Brain microvascular endothelial cell (primary cell): ENCODE results near the gene SLC22A1.

Experiments used
- DNase-seq: peaks from one replicate; pipeline ENCODE4 v3.0.0-alpha.2; 2020
- H3K27ac ChIP-seq: fragments of 250-450 bp; sonication (Bioruptor Pico); 2 replicates; pipeline ENCODE4 v1.5.1; 2020; ENCODE audit warnings: mild to moderate bottlenecking, moderate library complexity
- H3K27me3 ChIP-seq: fragments of 250-450 bp; sonication (Bioruptor Pico); replicated peaks from 2 replicates; pipeline ENCODE4 v1.5.1; 2020; ENCODE audit warnings: mild to moderate bottlenecking
- H3K36me3 ChIP-seq: fragments of 250-450 bp; sonication (Bioruptor Pico); replicated peaks from 2 replicates; pipeline ENCODE4 v1.5.1; 2020; ENCODE audit warnings: mild to moderate bottlenecking
- H3K4me3 ChIP-seq: 2 replicates; pipeline ENCODE4 v1.5.1; 2011; ENCODE audit warnings: low read depth, mild to moderate bottlenecking, control low read depth, low read length, moderate library complexity
- CTCF ChIP-seq: IDR thresholded peaks from 2 replicates; pipeline ENCODE4 v1.5.1; 2011; ENCODE audit warnings: low read depth, mild to moderate bottlenecking, moderate library complexity, low read length, control low read depth, inconsistent platforms; ENCODE audit errors: missing control alignments
- in situ Hi-C: cut with HindIII; loops from 2 replicates; pipeline ENCODE4 v1.10.0; 2017; ENCODE audit warnings: low sequenced_read_pairs, low pct_ligation_motif_present

SLC22A1 gene

GRCh38 chr6:160078883-160079685 lies 42.5 kb upstream of the SLC22A1 start:
- peaks cover 57% of the 10 kb centered on the region for H3K36me3 ChIP-seq
- TF ChIP-seq CTCF: no peak
- DNase-seq: no peak
- H3K4me3 ChIP-seq: no peak overlapping the region
- H3K27ac ChIP-seq: no peak overlapping the region
- in situ Hi-C loops: no loop called here
- H3K27me3 ChIP-seq: no peaks in the 10 kb centered on the region

- no peak for TF ChIP-seq CTCF
- in situ Hi-C loops: no loop called here
- peaks cover 58% of the 10 kb centered on the region for H3K36me3 ChIP-seq
Measured at GRCh38 chr6:160079686-160080043, 42.0 kb upstream of the SLC22A1 start.

GRCh38 chr6:160080097-160080496 lies 41.5 kb upstream of the SLC22A1 start:
- Histone ChIP-seq H3K27me3 (no peaks in the 10 kb centered on the region), H3K27ac (no peak overlapping the region), H3K36me3 (peaks cover 57% of the 10 kb centered on the region), H3K4me3 (no peak overlapping the region)
- no peak for DNase-seq
- TF ChIP-seq CTCF: no peak
- in situ Hi-C loops: no loop called here

More at GRCh38 chr6:160079686-160080043, 42.0 kb upstream of the SLC22A1 start:
- no peak for DNase-seq
- H3K27ac ChIP-seq: no peak overlapping the region
- no peaks in the 10 kb centered on the region for H3K27me3 ChIP-seq
- no peak overlapping the region for H3K4me3 ChIP-seq

GRCh38 chr6:160081398-160081797 lies 40.2 kb upstream of the SLC22A1 start:
- no peaks in the 10 kb centered on the region for H3K27me3 ChIP-seq
- H3K36me3 ChIP-seq: peaks cover 61% of the 10 kb centered on the region
- in situ Hi-C loops: no loop called here
- TF ChIP-seq CTCF: no peak
- H3K4me3 ChIP-seq: no peak overlapping the region
- no peak overlapping the region for H3K27ac ChIP-seq
- no peak for DNase-seq

GRCh38 chr6:160082627-160083026 lies 39.0 kb upstream of the SLC22A1 start:
- TF ChIP-seq CTCF: no peak
- in situ Hi-C loops: no loop called here
- H3K27me3 ChIP-seq: no peaks in the 10 kb centered on the region
- DNase-seq: no peak
- H3K4me3 ChIP-seq: no peak overlapping the region
- peaks cover 59% of the 10 kb centered on the region for H3K36me3 ChIP-seq
- H3K27ac ChIP-seq: no peak overlapping the region
